Measurements from ENCODE around the gene COG5. TPM values are rescaled to one million over a fixed set of nuclear protein-coding genes. Genes with fewer than 3 reads are reported as not detected.

The COG5 gene
- total RNA-seq, 2 experiments from 2014 or later, result 40.9 to 60.2 TPM

DNA sequence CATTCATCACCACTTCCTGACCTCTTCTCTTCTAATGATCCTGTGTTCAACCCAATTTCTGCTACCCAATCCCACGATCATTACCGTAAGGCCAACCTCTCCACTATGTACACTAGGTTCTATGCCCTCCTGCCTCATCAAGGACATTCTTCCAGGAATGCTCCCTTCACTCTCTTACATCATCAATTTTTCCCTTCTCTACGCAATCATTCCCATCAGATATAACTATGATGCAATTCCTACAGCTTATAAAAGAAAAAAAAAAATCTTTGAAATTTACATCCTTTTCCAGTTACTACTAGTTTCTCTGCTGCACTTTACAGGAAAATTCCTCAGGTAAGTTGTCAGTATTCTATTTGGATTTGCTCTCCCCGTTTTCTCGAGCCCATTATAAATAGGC lies 124.7 kb downstream of the COG5 start:
- Histone ChIP-seq H3K4me3 (ENCODE audit: low read depth, low read length, poor library complexity, severe bottlenecking) (no peak overlapping the region), H3K9me3 (ENCODE audit: low read length) (0 out of 2 replicates have a peak, but pooled peaks cover 3% of the 10 kb centered on the region), H3K36me3 (ENCODE audit: insufficient read depth, low read length) (no peaks in the 10 kb centered on the region; the same call in 1 of the 2 replicates), H3K4me2 (ENCODE audit: low read length) (no peak overlapping the region), H3K27ac (ENCODE audit: low read depth, low read length, poor library complexity, severe bottlenecking) (no peak overlapping the region), H2AFZ (ENCODE audit: low read length) (no peak overlapping the region), H3K79me2 (ENCODE audit: insufficient read depth, low read depth, low read length) (no peaks in the 10 kb centered on the region), H3K9me2 (ENCODE audit: insufficient read depth, low read length) (no peaks in the 10 kb centered on the region), H4K20me1 (ENCODE audit: insufficient read depth, low read length) (no peaks in the 10 kb centered on the region), H3K4me1 (ENCODE audit: insufficient read depth, low read length, poor library complexity, severe bottlenecking) (no peaks in the 10 kb centered on the region)
- DNase-seq (ENCODE audit: low spot score), result no peak
- no TSS peak for BruUV-seq (replicated peaks)
- intact Hi-C loops (cut with micrococcal nuclease; ENCODE audit: unreplicated experiment), result no loop called here
- POLR2A ChIA-PET, result interaction anchor here (1.1 kb wide), 1 partner anchor 89 kb away, joined by 4 read pairs; no protein-coding TSS in a partner anchor
- CTCF ChIA-PET (ENCODE audit: unreplicated experiment), result no interaction called here
- TF ChIP-seq, protein P1, sequence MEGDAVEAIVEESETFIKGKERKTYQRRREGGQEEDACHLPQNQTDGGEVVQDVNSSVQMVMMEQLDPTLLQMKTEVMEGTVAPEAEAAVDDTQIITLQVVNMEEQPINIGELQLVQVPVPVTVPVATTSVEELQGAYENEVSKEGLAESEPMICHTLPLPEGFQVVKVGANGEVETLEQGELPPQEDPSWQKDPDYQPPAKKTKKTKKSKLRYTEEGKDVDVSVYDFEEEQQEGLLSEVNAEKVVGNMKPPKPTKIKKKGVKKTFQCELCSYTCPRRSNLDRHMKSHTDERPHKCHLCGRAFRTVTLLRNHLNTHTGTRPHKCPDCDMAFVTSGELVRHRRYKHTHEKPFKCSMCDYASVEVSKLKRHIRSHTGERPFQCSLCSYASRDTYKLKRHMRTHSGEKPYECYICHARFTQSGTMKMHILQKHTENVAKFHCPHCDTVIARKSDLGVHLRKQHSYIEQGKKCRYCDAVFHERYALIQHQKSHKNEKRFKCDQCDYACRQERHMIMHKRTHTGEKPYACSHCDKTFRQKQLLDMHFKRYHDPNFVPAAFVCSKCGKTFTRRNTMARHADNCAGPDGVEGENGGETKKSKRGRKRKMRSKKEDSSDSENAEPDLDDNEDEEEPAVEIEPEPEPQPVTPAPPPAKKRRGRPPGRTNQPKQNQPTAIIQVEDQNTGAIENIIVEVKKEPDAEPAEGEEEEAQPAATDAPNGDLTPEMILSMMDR (conservative IDR thresholded peaks at IDR 0.05; ENCODE audit: low read length), result no peak
- TF ChIP-seq EZH2phosphoT487 (IDR thresholded peaks at IDR 0.05; ENCODE audit: borderline replicate concordance, low read depth, low read length), result no peak

DNA sequence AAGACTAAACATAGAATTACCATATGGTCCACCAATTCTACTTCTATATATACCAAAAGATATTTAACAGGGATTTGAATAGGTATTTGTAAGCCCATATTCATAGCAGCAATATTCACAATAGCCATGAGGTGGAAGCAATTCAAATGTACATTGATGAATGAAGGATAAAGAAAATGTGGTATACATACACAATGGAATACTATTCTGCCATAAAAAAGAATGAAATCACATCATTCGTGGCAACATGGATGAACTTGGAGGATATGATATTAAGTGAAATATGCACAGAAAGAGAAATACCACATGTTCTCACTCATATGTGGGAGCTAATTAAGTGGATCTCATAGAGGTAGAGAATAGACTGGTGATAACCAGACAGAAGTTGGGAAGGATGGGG lies 128.0 kb downstream of the COG5 start:
- TF ChIP-seq, protein P1 (conservative IDR thresholded peaks at IDR 0.05; ENCODE audit: low read length), result no peak
- TF ChIP-seq EZH2phosphoT487 (IDR thresholded peaks at IDR 0.05; ENCODE audit: borderline replicate concordance, low read depth, low read length), result no peak
- Histone ChIP-seq H3K4me3 (ENCODE audit: low read depth, low read length, poor library complexity, severe bottlenecking) (no peak overlapping the region), H2AFZ (ENCODE audit: low read length) (no peak overlapping the region), H3K36me3 (ENCODE audit: insufficient read depth, low read length) (peaks cover 3% of the 10 kb centered on the region; the same call in 1 of the 2 replicates), H3K4me2 (ENCODE audit: low read length) (no peak overlapping the region), H3K79me2 (ENCODE audit: insufficient read depth, low read depth, low read length) (no peaks in the 10 kb centered on the region), H3K9me3 (ENCODE audit: low read length) (peaks cover 16% of the 10 kb centered on the region), H4K20me1 (ENCODE audit: insufficient read depth, low read length) (no peaks in the 10 kb centered on the region), H3K9me2 (ENCODE audit: insufficient read depth, low read length) (no peaks in the 10 kb centered on the region), H3K27ac (ENCODE audit: low read depth, low read length, poor library complexity, severe bottlenecking) (no peak overlapping the region), H3K4me1 (ENCODE audit: insufficient read depth, low read length, poor library complexity, severe bottlenecking) (no peaks in the 10 kb centered on the region)
- ChIA-PET CTCF (ENCODE audit: unreplicated experiment) (no interaction called here), POLR2A (no interaction called here)
- BruUV-seq (replicated peaks), result no TSS peak
- intact Hi-C loops (cut with micrococcal nuclease; ENCODE audit: unreplicated experiment), result no loop called here
- DNase-seq (ENCODE audit: low spot score), result no peak

DNA sequence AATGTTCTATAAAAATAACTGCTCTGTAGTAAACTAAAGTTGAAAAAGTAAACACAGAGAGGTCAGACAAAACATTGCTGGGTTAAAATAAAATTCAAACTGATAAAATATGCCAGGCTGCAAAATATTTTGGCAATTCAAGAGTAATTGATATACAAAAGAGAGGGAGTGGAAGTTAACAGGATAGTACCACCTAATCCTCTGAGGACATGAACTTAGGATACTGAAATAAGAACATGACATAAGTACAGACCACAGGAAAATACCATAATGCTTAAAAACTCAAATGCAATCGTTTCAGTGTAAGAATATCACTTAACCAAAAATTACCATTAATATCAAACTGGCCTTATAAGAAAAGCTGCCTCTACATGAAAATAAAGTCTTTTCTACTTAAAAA lies 131.5 kb downstream of the COG5 start:
- POLR2A ChIA-PET, result interaction anchor here (0.7 kb wide), 1 partner anchor 9 kb away, joined by 3 read pairs; no protein-coding TSS in a partner anchor
- intact Hi-C loops (cut with micrococcal nuclease; ENCODE audit: unreplicated experiment), result no loop called here
- BruUV-seq (replicated peaks), result no TSS peak
- DNase-seq (ENCODE audit: low spot score), result no peak
- H3K36me3 ChIP-seq (ENCODE audit: insufficient read depth, low read length), result peaks cover 5% of the 10 kb centered on the region; the same call in 1 of the 2 replicates
- no peaks in the 10 kb centered on the region for H3K79me2 ChIP-seq (ENCODE audit: insufficient read depth, low read depth, low read length)
- no peaks in the 10 kb centered on the region for H4K20me1 ChIP-seq (ENCODE audit: insufficient read depth, low read length)
- TF ChIP-seq, protein P1 (conservative IDR thresholded peaks at IDR 0.05; ENCODE audit: low read length), result no peak
- TF ChIP-seq EZH2phosphoT487 (IDR thresholded peaks at IDR 0.05; ENCODE audit: borderline replicate concordance, low read depth, low read length), result no peak
- no peaks in the 10 kb centered on the region for H3K9me2 ChIP-seq (ENCODE audit: insufficient read depth, low read length)
- peaks cover 8% of the 10 kb centered on the region for H3K4me1 ChIP-seq (ENCODE audit: insufficient read depth, low read length, poor library complexity, severe bottlenecking)
- H3K4me2 ChIP-seq (ENCODE audit: low read length), result no peak overlapping the region
- CTCF ChIA-PET (ENCODE audit: unreplicated experiment), result no interaction called here
- peaks cover 28% of the 10 kb centered on the region for H3K9me3 ChIP-seq (ENCODE audit: low read length)
- no peak overlapping the region for H3K27ac ChIP-seq (ENCODE audit: low read depth, low read length, poor library complexity, severe bottlenecking)
- no peak overlapping the region for H2AFZ ChIP-seq (ENCODE audit: low read length)
- no peak overlapping the region for H3K4me3 ChIP-seq (ENCODE audit: low read depth, low read length, poor library complexity, severe bottlenecking)

Data from OCI-LY7 (cell line).